ENCODE measurements around the gene ERAS. TPM values are rescaled to one million over a fixed set of nuclear protein-coding genes. Genes with fewer than 3 reads are reported as not detected.
A peak's percentile ranks its signal among the peaks of the same experiment; 100 is the strongest.

Gene ERAS
- total and polyA plus RNA-seq, 2 experiments from 2014 or later: 1.3 to 2.4 TPM

DNA sequence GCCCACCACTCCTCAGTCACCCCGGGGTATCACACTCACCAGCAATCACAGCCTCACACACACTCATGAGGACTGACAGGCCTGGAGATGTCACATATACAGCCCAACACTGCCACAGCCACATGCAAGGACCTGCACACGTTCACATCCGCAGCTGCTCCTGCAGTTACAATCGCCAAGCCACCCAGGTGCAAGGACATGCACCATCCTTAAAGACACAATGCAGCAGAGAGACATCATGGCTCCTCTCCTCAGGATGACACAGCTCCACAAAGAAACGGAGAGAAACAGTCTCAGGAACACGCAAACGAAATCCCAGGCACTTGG is 8.0 kb downstream of the ERAS start:
- H3K79me2 ChIP-seq (replicated peaks; ENCODE audit: insufficient read depth): no peaks in the 10 kb centered on the region
- TF ChIP-seq JUNB (IDR thresholded peaks at IDR 0.05; ENCODE audit: unreplicated experiment): no peak
- TF ChIP-seq, protein P1, sequence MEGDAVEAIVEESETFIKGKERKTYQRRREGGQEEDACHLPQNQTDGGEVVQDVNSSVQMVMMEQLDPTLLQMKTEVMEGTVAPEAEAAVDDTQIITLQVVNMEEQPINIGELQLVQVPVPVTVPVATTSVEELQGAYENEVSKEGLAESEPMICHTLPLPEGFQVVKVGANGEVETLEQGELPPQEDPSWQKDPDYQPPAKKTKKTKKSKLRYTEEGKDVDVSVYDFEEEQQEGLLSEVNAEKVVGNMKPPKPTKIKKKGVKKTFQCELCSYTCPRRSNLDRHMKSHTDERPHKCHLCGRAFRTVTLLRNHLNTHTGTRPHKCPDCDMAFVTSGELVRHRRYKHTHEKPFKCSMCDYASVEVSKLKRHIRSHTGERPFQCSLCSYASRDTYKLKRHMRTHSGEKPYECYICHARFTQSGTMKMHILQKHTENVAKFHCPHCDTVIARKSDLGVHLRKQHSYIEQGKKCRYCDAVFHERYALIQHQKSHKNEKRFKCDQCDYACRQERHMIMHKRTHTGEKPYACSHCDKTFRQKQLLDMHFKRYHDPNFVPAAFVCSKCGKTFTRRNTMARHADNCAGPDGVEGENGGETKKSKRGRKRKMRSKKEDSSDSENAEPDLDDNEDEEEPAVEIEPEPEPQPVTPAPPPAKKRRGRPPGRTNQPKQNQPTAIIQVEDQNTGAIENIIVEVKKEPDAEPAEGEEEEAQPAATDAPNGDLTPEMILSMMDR (conservative IDR thresholded peaks at IDR 0.05; ENCODE audit: low read depth in 2 of 2): no peak
- no peak for TF ChIP-seq STAT1 (IDR thresholded peaks at IDR 0.05; ENCODE audit: unreplicated experiment)
- no peak for TF ChIP-seq ZNF114 (CRISPR knock-in tag; IDR thresholded peaks at IDR 0.05)
- no peak for TF ChIP-seq EZH2 (IDR thresholded peaks at IDR 0.05; ENCODE audit: low read depth, unreplicated experiment)
- TF ChIP-seq, protein P2, sequence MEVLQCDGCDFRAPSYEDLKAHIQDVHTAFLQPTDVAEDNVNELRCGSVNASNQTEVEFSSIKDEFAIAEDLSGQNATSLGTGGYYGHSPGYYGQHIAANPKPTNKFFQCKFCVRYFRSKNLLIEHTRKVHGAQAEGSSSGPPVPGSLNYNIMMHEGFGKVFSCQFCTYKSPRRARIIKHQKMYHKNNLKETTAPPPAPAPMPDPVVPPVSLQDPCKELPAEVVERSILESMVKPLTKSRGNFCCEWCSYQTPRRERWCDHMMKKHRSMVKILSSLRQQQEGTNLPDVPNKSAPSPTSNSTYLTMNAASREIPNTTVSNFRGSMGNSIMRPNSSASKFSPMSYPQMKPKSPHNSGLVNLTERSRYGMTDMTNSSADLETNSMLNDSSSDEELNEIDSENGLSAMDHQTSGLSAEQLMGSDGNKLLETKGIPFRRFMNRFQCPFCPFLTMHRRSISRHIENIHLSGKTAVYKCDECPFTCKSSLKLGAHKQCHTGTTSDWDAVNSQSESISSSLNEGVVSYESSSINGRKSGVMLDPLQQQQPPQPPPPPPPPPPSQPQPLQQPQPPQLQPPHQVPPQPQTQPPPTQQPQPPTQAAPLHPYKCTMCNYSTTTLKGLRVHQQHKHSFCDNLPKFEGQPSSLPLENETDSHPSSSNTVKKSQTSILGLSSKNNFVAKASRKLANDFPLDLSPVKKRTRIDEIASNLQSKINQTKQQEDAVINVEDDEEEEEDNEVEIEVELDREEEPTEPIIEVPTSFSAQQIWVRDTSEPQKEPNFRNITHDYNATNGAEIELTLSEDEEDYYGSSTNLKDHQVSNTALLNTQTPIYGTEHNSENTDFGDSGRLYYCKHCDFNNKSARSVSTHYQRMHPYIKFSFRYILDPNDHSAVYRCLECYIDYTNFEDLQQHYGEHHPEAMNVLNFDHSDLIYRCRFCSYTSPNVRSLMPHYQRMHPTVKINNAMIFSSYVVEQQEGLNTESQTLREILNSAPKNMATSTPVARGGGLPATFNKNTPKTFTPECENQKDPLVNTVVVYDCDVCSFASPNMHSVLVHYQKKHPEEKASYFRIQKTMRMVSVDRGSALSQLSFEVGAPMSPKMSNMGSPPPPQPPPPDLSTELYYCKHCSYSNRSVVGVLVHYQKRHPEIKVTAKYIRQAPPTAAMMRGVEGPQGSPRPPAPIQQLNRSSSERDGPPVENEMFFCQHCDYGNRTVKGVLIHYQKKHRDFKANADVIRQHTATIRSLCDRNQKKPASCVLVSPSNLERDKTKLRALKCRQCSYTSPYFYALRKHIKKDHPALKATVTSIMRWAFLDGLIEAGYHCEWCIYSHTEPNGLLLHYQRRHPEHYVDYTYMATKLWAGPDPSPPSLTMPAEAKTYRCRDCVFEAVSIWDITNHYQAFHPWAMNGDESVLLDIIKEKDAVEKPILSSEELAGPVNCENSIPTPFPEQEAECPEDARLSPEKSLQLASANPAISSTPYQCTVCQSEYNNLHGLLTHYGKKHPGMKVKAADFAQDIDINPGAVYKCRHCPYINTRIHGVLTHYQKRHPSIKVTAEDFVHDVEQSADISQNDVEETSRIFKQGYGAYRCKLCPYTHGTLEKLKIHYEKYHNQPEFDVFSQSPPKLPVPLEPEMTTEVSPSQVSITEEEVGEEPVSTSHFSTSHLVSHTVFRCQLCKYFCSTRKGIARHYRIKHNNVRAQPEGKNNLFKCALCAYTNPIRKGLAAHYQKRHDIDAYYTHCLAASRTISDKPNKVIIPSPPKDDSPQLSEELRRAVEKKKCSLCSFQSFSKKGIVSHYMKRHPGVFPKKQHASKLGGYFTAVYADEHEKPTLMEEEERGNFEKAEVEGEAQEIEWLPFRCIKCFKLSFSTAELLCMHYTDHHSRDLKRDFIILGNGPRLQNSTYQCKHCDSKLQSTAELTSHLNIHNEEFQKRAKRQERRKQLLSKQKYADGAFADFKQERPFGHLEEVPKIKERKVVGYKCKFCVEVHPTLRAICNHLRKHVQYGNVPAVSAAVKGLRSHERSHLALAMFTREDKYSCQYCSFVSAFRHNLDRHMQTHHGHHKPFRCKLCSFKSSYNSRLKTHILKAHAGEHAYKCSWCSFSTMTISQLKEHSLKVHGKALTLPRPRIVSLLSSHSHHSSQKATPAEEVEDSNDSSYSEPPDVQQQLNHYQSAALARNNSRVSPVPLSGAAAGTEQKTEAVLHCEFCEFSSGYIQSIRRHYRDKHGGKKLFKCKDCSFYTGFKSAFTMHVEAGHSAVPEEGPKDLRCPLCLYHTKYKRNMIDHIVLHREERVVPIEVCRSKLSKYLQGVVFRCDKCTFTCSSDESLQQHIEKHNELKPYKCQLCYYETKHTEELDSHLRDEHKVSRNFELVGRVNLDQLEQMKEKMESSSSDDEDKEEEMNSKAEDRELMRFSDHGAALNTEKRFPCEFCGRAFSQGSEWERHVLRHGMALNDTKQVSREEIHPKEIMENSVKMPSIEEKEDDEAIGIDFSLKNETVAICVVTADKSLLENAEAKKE (CRISPR knock-in tag; IDR thresholded peaks at IDR 0.05): no peak
- TF ChIP-seq NANOG (IDR thresholded peaks at IDR 0.05; ENCODE audit: borderline replicate concordance): no peak
- TF ChIP-seq EZH2phosphoT487 (IDR thresholded peaks at IDR 0.05; ENCODE audit: unreplicated experiment): no peak
- no peak for TF ChIP-seq ZNF331 (CRISPR knock-in tag; IDR thresholded peaks at IDR 0.05; ENCODE audit: low read depth)
- TF ChIP-seq, protein P3, sequence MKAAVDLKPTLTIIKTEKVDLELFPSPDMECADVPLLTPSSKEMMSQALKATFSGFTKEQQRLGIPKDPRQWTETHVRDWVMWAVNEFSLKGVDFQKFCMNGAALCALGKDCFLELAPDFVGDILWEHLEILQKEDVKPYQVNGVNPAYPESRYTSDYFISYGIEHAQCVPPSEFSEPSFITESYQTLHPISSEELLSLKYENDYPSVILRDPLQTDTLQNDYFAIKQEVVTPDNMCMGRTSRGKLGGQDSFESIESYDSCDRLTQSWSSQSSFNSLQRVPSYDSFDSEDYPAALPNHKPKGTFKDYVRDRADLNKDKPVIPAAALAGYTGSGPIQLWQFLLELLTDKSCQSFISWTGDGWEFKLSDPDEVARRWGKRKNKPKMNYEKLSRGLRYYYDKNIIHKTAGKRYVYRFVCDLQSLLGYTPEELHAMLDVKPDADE (IDR thresholded peaks at IDR 0.05): no peak
- no peak for TF ChIP-seq POLR2AphosphoS5 (IDR thresholded peaks at IDR 0.05; ENCODE audit: low read depth)
- no peak for TF ChIP-seq CREB1 (CRISPR knock-in tag; IDR thresholded peaks at IDR 0.05; ENCODE audit: low read depth)
- TF ChIP-seq, protein P4, sequence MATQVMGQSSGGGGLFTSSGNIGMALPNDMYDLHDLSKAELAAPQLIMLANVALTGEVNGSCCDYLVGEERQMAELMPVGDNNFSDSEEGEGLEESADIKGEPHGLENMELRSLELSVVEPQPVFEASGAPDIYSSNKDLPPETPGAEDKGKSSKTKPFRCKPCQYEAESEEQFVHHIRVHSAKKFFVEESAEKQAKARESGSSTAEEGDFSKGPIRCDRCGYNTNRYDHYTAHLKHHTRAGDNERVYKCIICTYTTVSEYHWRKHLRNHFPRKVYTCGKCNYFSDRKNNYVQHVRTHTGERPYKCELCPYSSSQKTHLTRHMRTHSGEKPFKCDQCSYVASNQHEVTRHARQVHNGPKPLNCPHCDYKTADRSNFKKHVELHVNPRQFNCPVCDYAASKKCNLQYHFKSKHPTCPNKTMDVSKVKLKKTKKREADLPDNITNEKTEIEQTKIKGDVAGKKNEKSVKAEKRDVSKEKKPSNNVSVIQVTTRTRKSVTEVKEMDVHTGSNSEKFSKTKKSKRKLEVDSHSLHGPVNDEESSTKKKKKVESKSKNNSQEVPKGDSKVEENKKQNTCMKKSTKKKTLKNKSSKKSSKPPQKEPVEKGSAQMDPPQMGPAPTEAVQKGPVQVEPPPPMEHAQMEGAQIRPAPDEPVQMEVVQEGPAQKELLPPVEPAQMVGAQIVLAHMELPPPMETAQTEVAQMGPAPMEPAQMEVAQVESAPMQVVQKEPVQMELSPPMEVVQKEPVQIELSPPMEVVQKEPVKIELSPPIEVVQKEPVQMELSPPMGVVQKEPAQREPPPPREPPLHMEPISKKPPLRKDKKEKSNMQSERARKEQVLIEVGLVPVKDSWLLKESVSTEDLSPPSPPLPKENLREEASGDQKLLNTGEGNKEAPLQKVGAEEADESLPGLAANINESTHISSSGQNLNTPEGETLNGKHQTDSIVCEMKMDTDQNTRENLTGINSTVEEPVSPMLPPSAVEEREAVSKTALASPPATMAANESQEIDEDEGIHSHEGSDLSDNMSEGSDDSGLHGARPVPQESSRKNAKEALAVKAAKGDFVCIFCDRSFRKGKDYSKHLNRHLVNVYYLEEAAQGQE (IDR thresholded peaks at IDR 0.05; ENCODE audit: unreplicated experiment): no peak
- peak overlapping the region; percentile 58 for H3K4me3 ChIP-seq
- no peaks in the 10 kb centered on the region for H4K20me1 ChIP-seq (replicated peaks; ENCODE audit: insufficient read depth)
- H2AFZ ChIP-seq: no peak overlapping the region
- H3K4me1 Mint-ChIP-seq: peaks cover 16% of the 10 kb centered on the region
- H3K27ac ChIP-seq (ENCODE audit: low read depth): no peak overlapping the region
- H3K4me3 Mint-ChIP-seq: peak overlapping the region; percentile 76
- H3F3A ChIP-seq (replicated peaks; ENCODE audit: low read depth): 0 out of 2 replicates have a peak, but pooled peaks cover 4% of the 10 kb centered on the region
- H3K27me3 Mint-ChIP-seq (ENCODE audit: insufficient read depth, low read depth, poor library complexity): peaks cover 49% of the 10 kb centered on the region
- peak overlapping the region; percentile 81 for H3K4me2 ChIP-seq
- no peaks in the 10 kb centered on the region for H3K9me2 ChIP-seq (ENCODE audit: insufficient read depth)
- H3K4me1 ChIP-seq (ENCODE audit: insufficient read depth): no peaks in the 10 kb centered on the region
- ATAC-seq: no peak
- H3K36me3 ChIP-seq (ENCODE audit: insufficient read depth): no peaks in the 10 kb centered on the region
- DNase-seq (ENCODE audit: low spot score): no peak
- H3K27ac Mint-ChIP-seq: no peak overlapping the region
- peaks cover 65% of the 10 kb centered on the region for H3K27me3 ChIP-seq (ENCODE audit: insufficient read depth)
- no peaks in the 10 kb centered on the region for H3K36me3 Mint-ChIP-seq (ENCODE audit: low read depth)
- no peaks in the 10 kb centered on the region for H3K9me3 Mint-ChIP-seq
